HepG2 (cell line): Measurements from ENCODE around the gene FKBP14. TPM values are rescaled to one million over a fixed set of nuclear protein-coding genes. Genes with fewer than 3 reads are reported as not detected.

ENCODE experiments used
- FOXC1 ChIP-seq: sonication (generic); formaldehyde crosslinking; IDR thresholded peaks from 2 replicates; pipeline ENCODE4 v1.8.0; 2022; ENCODE audit warnings: mild to moderate bottlenecking, missing genetic modification reagents, borderline replicate concordance
- HDAC6 ChIP-seq: fragments of 200-600 bp; sonication (generic); IDR thresholded peaks from 2 replicates; pipeline ENCODE4 v1.7.0; 2017; ENCODE audit warnings: mild to moderate bottlenecking, antibody characterized with exemption, low read length, low read depth
- HNRNPLL ChIP-seq: fragments of 200-400 bp; formaldehyde crosslinking; IDR thresholded peaks from 2 replicates; pipeline ENCODE4 v1.6.1; 2017; ENCODE audit warnings: mild to moderate bottlenecking, low read depth, low read length; ENCODE audit not compliant: poor library complexity, severe bottlenecking
- PITX1 ChIP-seq: sonication (generic); formaldehyde crosslinking; IDR thresholded peaks from 2 replicates; pipeline ENCODE4 v1.5.1; 2020; ENCODE audit warnings: mild to moderate bottlenecking, missing genetic modification reagents
- ZBTB14 ChIP-seq: sonication (generic); formaldehyde crosslinking; IDR thresholded peaks from 2 replicates; pipeline ENCODE4 v1.4.0; 2020; ENCODE audit warnings: missing genetic modification reagents
- ZBTB46 ChIP-seq: sonication (generic); formaldehyde crosslinking; IDR thresholded peaks from 2 replicates; pipeline ENCODE4 v1.4.0; 2020; ENCODE audit warnings: mild to moderate bottlenecking, missing genetic modification reagents, borderline replicate concordance
- ZFAT ChIP-seq: sonication (generic); formaldehyde crosslinking; conservative IDR thresholded peaks from 2 replicates; pipeline ENCODE4 v1.8.1; 2023; ENCODE audit warnings: missing genetic modification reagents, inconsistent platforms
- ZSCAN12 ChIP-seq: sonication (generic); formaldehyde crosslinking; IDR thresholded peaks from 2 replicates; pipeline ENCODE4 v1.9.0; 2021; ENCODE audit warnings: mild to moderate bottlenecking, missing genetic modification reagents
- polyA plus RNA-seq, 8 experiments: library from polyadenylated mRNA; depleted of rRNA in 3 of 8; stranded (reverse) in 7 of 8; unstranded in 1 of 8; fragments of >200 nt; fragmentation: Illumina TruSeq in 4 of 8; extraction: Trizol in 4 of 8; gene quantifications; 2 replicates each; pipeline versions ENCODE4 v1.2.1 to v1.2.3, GENCODE V29; 2011 to 2016; ENCODE audit warnings: low read depth in 4 of 8, missing spikeins in 1 of 8, mixed read lengths in 1 of 8; ENCODE audit not compliant: insufficient read depth in 1 of 8
- total RNA-seq, 5 experiments: library from RNA; depleted of rRNA; stranded (reverse); fragments of >200 nt; fragmentation: Illumina TruSeq; extraction: Trizol; gene quantifications; 2 replicates each; pipeline ENCODE4 v1.2.3, GENCODE V29; 2016; ENCODE audit warnings: low read depth in 1 of 5
- TF ChIP-seq, protein P1 (sequence below): sonication (generic); formaldehyde crosslinking; IDR thresholded peaks from 2 replicates; pipeline ENCODE4 v1.4.0; 2020; ENCODE audit warnings: missing genetic modification reagents
- TF ChIP-seq, protein P2 (sequence below): sonication (generic); formaldehyde crosslinking; IDR thresholded peaks from 2 replicates; pipeline ENCODE4 v1.4.0; 2020; ENCODE audit warnings: low read depth, mild to moderate bottlenecking, missing genetic modification reagents
- TF ChIP-seq, protein P3 (sequence below): IDR thresholded peaks from 2 replicates; pipeline ENCODE4 v1.6.1; 2016
- TF ChIP-seq, protein P4 (sequence below): sonication (generic); formaldehyde crosslinking; IDR thresholded peaks from 2 replicates; pipeline ENCODE4 v1.8.0; 2022; ENCODE audit warnings: mild to moderate bottlenecking, missing genetic modification reagents, borderline replicate concordance
- TF ChIP-seq, protein P5 (sequence below): sonication (generic); formaldehyde crosslinking; IDR thresholded peaks from 2 replicates; pipeline ENCODE4 v1.4.0; 2020; ENCODE audit warnings: mild to moderate bottlenecking, missing genetic modification reagents

The FKBP14 gene
- total and polyA plus RNA-seq, 2 of the 13 experiments (the other 11 are each of a cell fraction or from before 2014, with no cell fraction given): 20.0 to 32.3 TPM

GRCh38 chr7:30028216-30028748 is 1.8 kb upstream of the FKBP14 start, which contains the start of gene PLEKHA8 (continued):
- TF ChIP-seq, protein P1, sequence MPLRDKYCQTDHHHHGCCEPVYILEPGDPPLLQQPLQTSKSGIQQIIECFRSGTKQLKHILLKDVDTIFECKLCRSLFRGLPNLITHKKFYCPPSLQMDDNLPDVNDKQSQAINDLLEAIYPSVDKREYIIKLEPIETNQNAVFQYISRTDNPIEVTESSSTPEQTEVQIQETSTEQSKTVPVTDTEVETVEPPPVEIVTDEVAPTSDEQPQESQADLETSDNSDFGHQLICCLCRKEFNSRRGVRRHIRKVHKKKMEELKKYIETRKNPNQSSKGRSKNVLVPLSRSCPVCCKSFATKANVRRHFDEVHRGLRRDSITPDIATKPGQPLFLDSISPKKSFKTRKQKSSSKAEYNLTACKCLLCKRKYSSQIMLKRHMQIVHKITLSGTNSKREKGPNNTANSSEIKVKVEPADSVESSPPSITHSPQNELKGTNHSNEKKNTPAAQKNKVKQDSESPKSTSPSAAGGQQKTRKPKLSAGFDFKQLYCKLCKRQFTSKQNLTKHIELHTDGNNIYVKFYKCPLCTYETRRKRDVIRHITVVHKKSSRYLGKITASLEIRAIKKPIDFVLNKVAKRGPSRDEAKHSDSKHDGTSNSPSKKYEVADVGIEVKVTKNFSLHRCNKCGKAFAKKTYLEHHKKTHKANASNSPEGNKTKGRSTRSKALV (CRISPR knock-in tag): 0 out of 2 replicates have a peak, but pooled peaks have one; percentile 39
- TF ChIP-seq PITX1 (CRISPR knock-in tag) (peak; percentile 21; the same call in 1 of the 2 replicates), ZBTB46 (CRISPR knock-in tag) (0 out of 2 replicates have a peak, but pooled peaks have one; percentile 39), HNRNPLL (peak; percentile 98), FOXC1 (CRISPR knock-in tag) (peak; percentile 14; the same call in 1 of the 2 replicates), ZSCAN12 (CRISPR knock-in tag) (no peak), ZBTB14 (CRISPR knock-in tag) (peak; percentile 41; the same call in 1 of the 2 replicates), ZFAT (CRISPR knock-in tag) (no peak), HDAC6 (no peak)
- TF ChIP-seq, protein P2, sequence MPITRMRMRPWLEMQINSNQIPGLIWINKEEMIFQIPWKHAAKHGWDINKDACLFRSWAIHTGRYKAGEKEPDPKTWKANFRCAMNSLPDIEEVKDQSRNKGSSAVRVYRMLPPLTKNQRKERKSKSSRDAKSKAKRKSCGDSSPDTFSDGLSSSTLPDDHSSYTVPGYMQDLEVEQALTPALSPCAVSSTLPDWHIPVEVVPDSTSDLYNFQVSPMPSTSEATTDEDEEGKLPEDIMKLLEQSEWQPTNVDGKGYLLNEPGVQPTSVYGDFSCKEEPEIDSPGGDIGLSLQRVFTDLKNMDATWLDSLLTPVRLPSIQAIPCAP: peak; percentile 74; the same call in 1 of the 2 replicates
- TF ChIP-seq, protein P3, sequence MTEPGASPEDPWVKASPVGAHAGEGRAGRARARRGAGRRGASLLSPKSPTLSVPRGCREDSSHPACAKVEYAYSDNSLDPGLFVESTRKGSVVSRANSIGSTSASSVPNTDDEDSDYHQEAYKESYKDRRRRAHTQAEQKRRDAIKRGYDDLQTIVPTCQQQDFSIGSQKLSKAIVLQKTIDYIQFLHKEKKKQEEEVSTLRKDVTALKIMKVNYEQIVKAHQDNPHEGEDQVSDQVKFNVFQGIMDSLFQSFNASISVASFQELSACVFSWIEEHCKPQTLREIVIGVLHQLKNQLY: no peak
- TF ChIP-seq, protein P4, sequence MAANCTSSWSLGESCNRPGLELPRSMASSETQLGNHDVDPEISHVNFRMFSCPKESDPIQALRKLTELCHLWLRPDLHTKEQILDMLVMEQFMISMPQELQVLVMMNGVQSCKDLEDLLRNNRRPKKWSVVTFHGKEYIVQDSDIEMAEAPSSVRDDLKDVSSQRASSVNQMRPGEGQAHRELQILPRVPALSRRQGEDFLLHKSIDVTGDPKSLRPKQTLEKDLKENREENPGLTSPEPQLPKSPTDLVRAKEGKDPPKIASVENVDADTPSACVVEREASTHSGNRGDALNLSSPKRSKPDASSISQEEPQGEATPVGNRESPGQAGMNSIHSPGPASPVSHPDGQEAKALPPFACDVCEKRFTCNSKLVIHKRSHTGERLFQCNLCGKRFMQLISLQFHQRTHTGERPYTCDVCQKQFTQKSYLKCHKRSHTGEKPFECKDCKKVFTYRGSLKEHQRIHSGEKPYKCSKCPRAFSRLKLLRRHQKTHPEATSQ (CRISPR knock-in tag): no peak
- TF ChIP-seq, protein P5, sequence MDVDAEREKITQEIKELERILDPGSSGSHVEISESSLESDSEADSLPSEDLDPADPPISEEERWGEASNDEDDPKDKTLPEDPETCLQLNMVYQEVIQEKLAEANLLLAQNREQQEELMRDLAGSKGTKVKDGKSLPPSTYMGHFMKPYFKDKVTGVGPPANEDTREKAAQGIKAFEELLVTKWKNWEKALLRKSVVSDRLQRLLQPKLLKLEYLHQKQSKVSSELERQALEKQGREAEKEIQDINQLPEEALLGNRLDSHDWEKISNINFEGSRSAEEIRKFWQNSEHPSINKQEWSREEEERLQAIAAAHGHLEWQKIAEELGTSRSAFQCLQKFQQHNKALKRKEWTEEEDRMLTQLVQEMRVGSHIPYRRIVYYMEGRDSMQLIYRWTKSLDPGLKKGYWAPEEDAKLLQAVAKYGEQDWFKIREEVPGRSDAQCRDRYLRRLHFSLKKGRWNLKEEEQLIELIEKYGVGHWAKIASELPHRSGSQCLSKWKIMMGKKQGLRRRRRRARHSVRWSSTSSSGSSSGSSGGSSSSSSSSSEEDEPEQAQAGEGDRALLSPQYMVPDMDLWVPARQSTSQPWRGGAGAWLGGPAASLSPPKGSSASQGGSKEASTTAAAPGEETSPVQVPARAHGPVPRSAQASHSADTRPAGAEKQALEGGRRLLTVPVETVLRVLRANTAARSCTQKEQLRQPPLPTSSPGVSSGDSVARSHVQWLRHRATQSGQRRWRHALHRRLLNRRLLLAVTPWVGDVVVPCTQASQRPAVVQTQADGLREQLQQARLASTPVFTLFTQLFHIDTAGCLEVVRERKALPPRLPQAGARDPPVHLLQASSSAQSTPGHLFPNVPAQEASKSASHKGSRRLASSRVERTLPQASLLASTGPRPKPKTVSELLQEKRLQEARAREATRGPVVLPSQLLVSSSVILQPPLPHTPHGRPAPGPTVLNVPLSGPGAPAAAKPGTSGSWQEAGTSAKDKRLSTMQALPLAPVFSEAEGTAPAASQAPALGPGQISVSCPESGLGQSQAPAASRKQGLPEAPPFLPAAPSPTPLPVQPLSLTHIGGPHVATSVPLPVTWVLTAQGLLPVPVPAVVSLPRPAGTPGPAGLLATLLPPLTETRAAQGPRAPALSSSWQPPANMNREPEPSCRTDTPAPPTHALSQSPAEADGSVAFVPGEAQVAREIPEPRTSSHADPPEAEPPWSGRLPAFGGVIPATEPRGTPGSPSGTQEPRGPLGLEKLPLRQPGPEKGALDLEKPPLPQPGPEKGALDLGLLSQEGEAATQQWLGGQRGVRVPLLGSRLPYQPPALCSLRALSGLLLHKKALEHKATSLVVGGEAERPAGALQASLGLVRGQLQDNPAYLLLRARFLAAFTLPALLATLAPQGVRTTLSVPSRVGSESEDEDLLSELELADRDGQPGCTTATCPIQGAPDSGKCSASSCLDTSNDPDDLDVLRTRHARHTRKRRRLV (CRISPR knock-in tag): peak; percentile 46; the same call in 1 of the 2 replicates
